ENCODE measurements around the gene DUSP15. TPM values are rescaled to one million over a fixed set of nuclear protein-coding genes. Genes with fewer than 3 reads are reported as not detected.

The DUSP15 gene, protein sequence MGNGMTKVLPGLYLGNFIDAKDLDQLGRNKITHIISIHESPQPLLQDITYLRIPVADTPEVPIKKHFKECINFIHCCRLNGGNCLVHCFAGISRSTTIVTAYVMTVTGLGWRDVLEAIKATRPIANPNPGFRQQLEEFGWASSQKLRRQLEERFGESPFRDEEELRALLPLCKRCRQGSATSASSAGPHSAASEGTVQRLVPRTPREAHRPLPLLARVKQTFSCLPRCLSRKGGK
- under 0.01 TPM in 1 of 2 replicates, not detected in the other for total RNA-seq

DNA sequence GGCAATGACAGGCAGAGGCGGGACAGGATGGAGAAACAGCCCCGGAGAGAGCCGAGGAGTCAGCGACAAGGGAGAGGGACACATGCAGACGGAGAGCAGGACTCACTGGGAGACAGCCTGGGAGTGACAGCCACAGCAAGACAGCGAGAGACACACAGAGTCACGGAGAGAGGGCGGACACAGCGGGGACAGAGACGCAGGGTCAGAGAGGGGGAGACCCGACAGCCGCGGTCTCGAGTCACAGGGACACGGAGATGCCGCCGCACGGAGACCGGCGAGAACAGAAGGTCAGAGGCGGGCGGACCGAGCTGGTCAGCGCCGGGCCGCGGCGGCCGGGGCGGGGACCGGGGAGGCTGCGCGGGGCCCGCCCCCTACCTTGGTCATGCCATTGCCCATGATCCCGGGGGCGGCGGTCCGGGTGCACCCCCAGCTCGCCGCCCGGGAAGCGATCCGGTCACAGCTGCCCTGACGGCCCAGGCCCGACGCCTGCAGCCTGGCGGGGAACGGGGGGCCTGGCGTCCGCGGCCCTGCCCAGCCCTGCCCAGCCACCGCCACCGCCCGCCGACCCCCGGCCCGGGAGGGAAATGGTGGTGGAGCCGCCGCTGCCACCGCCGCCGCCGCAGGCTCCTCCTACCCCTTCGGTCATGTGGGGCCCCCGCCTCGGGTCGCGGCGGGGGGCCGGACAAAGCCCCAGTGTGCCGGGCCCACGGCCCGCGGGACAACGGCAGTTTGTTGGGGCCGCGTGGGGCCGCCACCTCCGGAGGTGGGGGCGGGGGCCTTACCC lies at the start of gene DUSP15, which contains the start of gene TTLL9:
DUSP15 (minus strand) TSS at position 586 of the 784 bp plus-strand sequence; CDS start at position 396, 190 bp downstream.
TTLL9 (plus strand) TSS at position 693 of the 784 bp plus-strand sequence. CDS start 493 bp downstream, outside the sequence.

DNA sequence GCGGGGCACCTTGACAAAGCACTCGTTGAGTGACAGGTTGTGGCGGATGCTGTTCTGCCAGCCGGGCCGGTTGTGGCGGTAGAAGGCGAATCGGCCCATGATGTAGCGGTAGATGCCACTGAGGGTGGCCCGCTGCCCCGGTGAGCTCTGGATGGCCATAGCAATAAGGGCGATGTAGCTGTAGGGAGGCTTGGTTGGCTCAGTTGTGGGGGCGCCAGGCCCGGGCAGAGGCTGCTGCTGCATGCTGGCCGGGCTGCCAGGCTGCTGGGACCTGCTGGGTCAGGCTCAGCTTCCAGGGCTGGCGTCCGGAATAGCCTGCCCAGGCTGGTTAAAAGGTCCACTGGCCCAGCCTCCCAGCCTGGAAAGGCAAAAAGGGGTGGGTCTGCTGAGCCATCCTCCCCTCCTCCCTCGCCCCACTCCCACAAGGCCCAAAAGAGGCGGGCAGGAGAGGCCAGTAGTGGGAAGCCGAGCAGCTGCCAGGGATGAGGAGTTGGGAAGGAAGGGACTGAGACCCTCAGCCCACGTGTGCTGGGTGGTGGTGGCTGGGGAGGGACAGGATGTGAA lies 24.9 kb downstream of the DUSP15 start, which contains the start of gene FOXS1:
FOXS1 (minus strand) TSS at position 305 of the 564 bp plus-strand sequence; CDS start at position 243, 62 bp downstream.

DNA sequence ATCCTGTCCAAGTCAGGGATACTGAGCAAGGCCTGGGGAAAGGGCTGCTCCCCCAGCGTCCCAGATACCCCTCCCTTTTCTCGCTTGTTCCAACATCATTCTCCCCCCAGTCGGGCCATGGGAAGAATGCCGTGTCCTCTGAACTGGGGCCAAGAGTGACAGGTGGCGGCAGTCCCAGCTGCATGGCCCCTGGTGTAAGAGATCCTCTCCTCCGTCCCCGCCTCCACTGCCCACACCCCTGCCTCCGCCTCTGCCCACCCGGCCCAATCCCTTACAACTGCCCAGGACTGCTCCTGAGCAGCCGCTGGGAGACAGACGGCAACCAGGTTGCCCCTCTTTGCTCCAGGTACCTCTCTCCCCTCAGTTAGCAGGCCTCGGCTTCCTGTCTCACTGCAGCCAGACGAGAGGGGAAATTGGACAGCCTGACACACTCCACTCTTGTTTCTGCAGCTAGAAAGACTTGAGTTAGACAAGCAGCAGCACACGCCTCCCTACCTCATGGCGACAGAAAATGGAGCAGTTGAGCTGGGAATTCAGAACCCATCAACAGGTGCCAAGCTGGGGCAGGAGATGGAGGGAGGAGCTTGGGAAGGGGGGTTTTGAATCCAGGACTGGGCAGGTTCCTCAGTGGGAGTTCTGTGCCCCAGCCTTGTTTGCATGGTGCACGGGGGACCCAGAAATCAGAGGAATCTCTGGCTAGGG lies 51.1 kb downstream of the DUSP15 start, which contains the start of gene MYLK2:
MYLK2 (plus strand) TSS at position 274 of the 702 bp plus-strand sequence; CDS start at position 499, 225 bp downstream.

Small RNA genes lying within 50 kb of the gene (small RNA-seq; reads per million reads assigned to genes)
- 1.2 reads per million, percentile 51 among the genes with 10 or more reads in this experiment for gene RNU1-94P (ENCODE audit: low replicate concordance)

Other genes with a start within 250 kb of the DUSP15 start
- not detected in 2 replicates for gene COX4I2, start 232.6 kb downstream of the DUSP15 start, total RNA-seq
- gene BCL2L1, start 147.7 kb downstream of the DUSP15 start, total RNA-seq = 111 and 148 TPM in 2 replicates
- gene TPX2, start 131.2 kb downstream of the DUSP15 start, total RNA-seq = 3.1 and 123 TPM in 2 replicates
- 0.57 TPM in 1 of 2 replicates, not detected in the other for gene MYLK2, start 51.2 kb downstream of the DUSP15 start, total RNA-seq
- 0.22 and 2.0 TPM in 2 replicates for gene FOXS1, start 24.9 kb downstream of the DUSP15 start, total RNA-seq
- 0.14 TPM in 1 of 2 replicates, not detected in the other for gene TTLL9, start 107 bp upstream of the DUSP15 start, total RNA-seq
- 2.6 and 4.6 TPM in 2 replicates for gene PDRG1, start 81.5 kb upstream of the DUSP15 start, total RNA-seq
- gene XKR7, start 97.6 kb upstream of the DUSP15 start, total RNA-seq = not detected in 2 replicates
- not detected in 2 replicates for gene CCM2L, start 139.9 kb upstream of the DUSP15 start, total RNA-seq
- gene HCK, start 181.7 kb upstream of the DUSP15 start, total RNA-seq = not detected in 2 replicates
- gene TM9SF4, start 239.2 kb upstream of the DUSP15 start, total RNA-seq = 57.4 and 62.6 TPM in 2 replicates

All from placental pericyte (primary cell).